Measurements from ENCODE around the gene ITGA2B. TPM values are rescaled to one million over a fixed set of nuclear protein-coding genes. Genes with fewer than 3 reads are reported as not detected.

ITGA2B gene
- total RNA-seq, 1 experiment from 2014 or later: 8.3 TPM

- no peak overlapping the region for H3K27ac Mint-ChIP-seq
- Histone ChIP-seq H3K79me2 (ENCODE audit: insufficient read depth, low read length) (no peaks in the 10 kb centered on the region), H2BK15ac (ENCODE audit: low read depth, low read length) (no peak overlapping the region), H3K56ac (ENCODE audit: insufficient read length, low read depth, low read length) (no peak overlapping the region), H4K8ac (replicated peaks; ENCODE audit: insufficient read length, low read depth, low read length) (no peak overlapping the region), H3K9ac (ENCODE audit: extremely low read depth, insufficient read length, low read length) (no peak overlapping the region), H3K14ac (ENCODE audit: insufficient read depth, low read length) (no peak overlapping the region), H2BK120ac (ENCODE audit: low read depth, low read length, poor library complexity, severe bottlenecking) (no peak overlapping the region), H3K79me1 (ENCODE audit: insufficient read depth, low read depth, low read length, poor library complexity, severe bottlenecking) (no peaks in the 10 kb centered on the region), H4K91ac (ENCODE audit: insufficient read length, low read depth, low read length) (no peak overlapping the region), H4K20me1 (ENCODE audit: control insufficient read depth, insufficient read depth, insufficient read length) (no peaks in the 10 kb centered on the region), H2BK12ac (ENCODE audit: insufficient read length, low read depth, low read length) (no peak overlapping the region), H3K27ac (ENCODE audit: insufficient read length, low read depth, low read length) (no peak overlapping the region), H3K9me3 (ENCODE audit: control insufficient read depth, low read depth, low read length) (no peaks in the 10 kb centered on the region), H3T11ph (ENCODE audit: low read length) (no peak overlapping the region), H3K23ac (ENCODE audit: insufficient read length, low read depth, low read length) (no peak overlapping the region), H3K23me2 (ENCODE audit: insufficient read length, low read depth, low read length, poor library complexity, severe bottlenecking) (no peaks in the 10 kb centered on the region), H3K27me3 (ENCODE audit: insufficient read depth, low read length) (no peaks in the 10 kb centered on the region), H4K5ac (ENCODE audit: insufficient read length, low read depth, low read length) (no peak overlapping the region), H3K4me1 (ENCODE audit: insufficient read depth, low read length) (no peaks in the 10 kb centered on the region), H3K4me2 (ENCODE audit: insufficient read depth, insufficient read length, low read length) (no peak overlapping the region), H2AFZ (ENCODE audit: low read length) (no peak overlapping the region), H2BK20ac (ENCODE audit: low read depth, low read length, poor library complexity, severe bottlenecking) (no peak overlapping the region), H2BK5ac (ENCODE audit: insufficient read length, low read length) (no peak overlapping the region), H2AK5ac (ENCODE audit: insufficient read length, low read length) (no peak overlapping the region), H3K4ac (ENCODE audit: low read depth, low read length) (no peak overlapping the region), H3K18ac (ENCODE audit: insufficient read length, low read depth, low read length) (no peak overlapping the region)
- TF ChIP-seq CTCF (conservative IDR thresholded peaks at IDR 0.05): no peak
- no peaks in the 10 kb centered on the region for H3K4me1 Mint-ChIP-seq
- WGBS (ENCODE audit: extremely low coverage, insufficient read length, low lambda C conversion rate): no CpG with 5 or more reads among the region's 2 CpGs
- H3K36me3 Mint-ChIP-seq (ENCODE audit: insufficient read depth in 1 of 3, low read depth in 3 of 3): peaks cover 5 to 52% (median 31%) of the 10 kb centered on the region in 3 experiments; a peak in 6 of 7 replicates
- no peaks in the 10 kb centered on the region for H3K9me3 Mint-ChIP-seq
- H3K4me3 Mint-ChIP-seq: no peak overlapping the region
- DNase-seq: no peak
- H3K27me3 Mint-ChIP-seq (ENCODE audit: low read depth): no peaks in the 10 kb centered on the region
Observed at GRCh38 chr17:44416558-44417289, 27.3 kb upstream of the ITGA2B start.

Data from H9 (cell line).